Sigmoid colon (tissue), 7 donors: ENCODE measurements around the gene CENPF. TPM values are rescaled to one million over a fixed set of nuclear protein-coding genes. Genes with fewer than 3 reads are reported as not detected.
A peak's percentile ranks its signal among the peaks of the same experiment; 100 is the strongest.

Experiments used
- DNase-seq: peaks from one replicate; pipeline ENCODE4 v3.0.0-alpha.2; 2019
- H3K27ac ChIP-seq, 4 donors: fragments of 200-600 bp; sonication (generic); one replicate each; pipeline ENCODE4 v1.5.1; 2016 to 2019; ENCODE audit warnings: mild to moderate bottlenecking in 1 of 4
- H3K27me3 ChIP-seq, 3 donors: fragments of 200-600 bp; sonication (generic); one replicate each; pipeline ENCODE4 v1.5.1; 2019; ENCODE audit warnings: mild to moderate bottlenecking in 1 of 3
- H3K36me3 ChIP-seq, 4 donors: fragments of 200-600 bp; sonication (generic); one replicate each; pipeline ENCODE4 v1.5.1; 2016 to 2019
- H3K4me1 ChIP-seq, 4 donors: fragments of 200-600 bp; sonication (generic); one replicate each; pipeline ENCODE4 v1.5.1; 2017 to 2019
- H3K4me3 ChIP-seq, 4 donors: fragments of 200-600 bp; sonication (generic); one replicate each; pipeline ENCODE4 v1.5.1; 2017 to 2019; ENCODE audit warnings: mild to moderate bottlenecking in 2 of 4, moderate library complexity in 1 of 4
- H3K9me3 ChIP-seq, 4 donors: fragments of 200-600 bp in 3 of 4; sonication (generic) in 3 of 4; one replicate each; pipeline versions ENCODE4 v1.5.1 to v1.6.1; 2013 to 2019
- CTCF ChIP-seq, 4 experiments: fragments of 450-650 bp in 3 of 4; fragments of 200-600 bp in 1 of 4; IDR thresholded peaks; one replicate each; pipeline ENCODE4 v1.5.1; 2016 to 2019; ENCODE audit warnings: antibody characterized with exemption in 4 of 4, mild to moderate bottlenecking in 3 of 4, moderate library complexity in 2 of 4
- EP300 ChIP-seq, 4 donors: sonication (generic); formaldehyde crosslinking; IDR thresholded peaks; one replicate each; pipeline ENCODE4 v1.6.1; 2017; ENCODE audit warnings: antibody characterized with exemption in 4 of 4
- POLR2A ChIP-seq, 2 donors: fragments of 450-650 bp; IDR thresholded peaks; one replicate each; pipeline ENCODE4 v1.6.1; 2016; ENCODE audit warnings: antibody characterized with exemption in 2 of 2, mild to moderate bottlenecking in 2 of 2, moderate library complexity in 2 of 2
- POLR2AphosphoS5 ChIP-seq, 4 donors: sonication (generic); formaldehyde crosslinking; IDR thresholded peaks; one replicate each; pipeline ENCODE4 v1.6.1; 2017; ENCODE audit warnings: antibody characterized with exemption in 4 of 4
- WGBS, 2 donors: extraction: QIAGEN DNeasy Blood & Tissue Kit; methylation state at CpG; one replicate each; pipeline ENCODE4 v1.1.7; 2013; 5-methylcytosine and 5-hydroxymethylcytosine counted together
- intact Hi-C: fragments of 100-400 bp; cut with DNase I; formaldehyde crosslinking; loops from one replicate; pipeline ENCODE4 v1.15.1; 2023
- polyA plus RNA-seq, 3 donors: library from polyadenylated mRNA; stranded (reverse); fragments of 200-250 nt; gene quantifications; one replicate each; pipeline ENCODE4 v1.2.3, GENCODE V29; 2013
- total RNA-seq, 4 donors: library from RNA; depleted of rRNA; stranded (reverse); fragments of >200 nt; gene quantifications; one replicate each; pipeline ENCODE4 v1.1.0, GENCODE V29; 2016
- donor health status: healthy with polysubstance abuse.
- donor health status: Bipolar disorder and iron deficiency.
- donor health status: healthy.

CENPF gene
- total and polyA plus RNA-seq, 7 donors = 0.36 to 25.2 (median 1.9) TPM

- DNase-seq = no peak
- intact Hi-C loops = no loop called here
- WGBS, 2 donors = 95 to 97% methylated on average over 5 of the region's 5 CpGs
- no peak overlapping the region for H3K4me3 ChIP-seq
- no peaks in the 10 kb centered on the region for H3K27me3 ChIP-seq
- no peak overlapping the region for H3K27ac ChIP-seq
- H3K9me3 ChIP-seq = no peaks in the 10 kb centered on the region
- no peaks in the 10 kb centered on the region for H3K36me3 ChIP-seq
- no peaks in the 10 kb centered on the region for H3K4me1 ChIP-seq
- TF ChIP-seq POLR2AphosphoS5 (IDR thresholded peaks at IDR 0.05) (no peak), POLR2A (IDR thresholded peaks at IDR 0.05) (no peak), CTCF (IDR thresholded peaks at IDR 0.05) (no peak), EP300 (IDR thresholded peaks at IDR 0.05) (no peak)
Measured at GRCh38 chr1:214636436-214636835, 33.4 kb downstream of the CENPF start.

DNA sequence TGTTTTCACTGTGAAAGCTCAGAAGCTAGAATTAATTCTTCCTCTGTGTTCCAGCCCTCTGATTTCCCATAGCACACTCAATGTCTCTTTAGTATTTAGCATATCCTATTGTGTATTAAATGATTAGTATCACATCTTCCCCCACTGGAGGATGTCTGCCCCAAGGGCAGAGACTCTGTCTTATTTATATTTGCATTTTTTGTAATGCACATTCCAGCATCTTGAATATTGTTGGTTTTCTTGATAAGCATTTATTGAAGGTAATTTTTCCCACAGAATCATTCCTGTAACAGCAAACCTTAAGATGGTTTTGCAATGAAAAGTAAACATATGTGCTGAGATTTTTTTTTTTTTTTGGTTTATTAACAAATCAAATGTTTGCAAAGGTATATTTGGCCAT, 34.1 kb downstream of the CENPF start:
- H3K27ac ChIP-seq = no peak overlapping the region
- DNase-seq = no peak
- no peaks in the 10 kb centered on the region for H3K27me3 ChIP-seq
- H3K9me3 ChIP-seq = no peaks in the 10 kb centered on the region
- TF ChIP-seq CTCF (IDR thresholded peaks at IDR 0.05) (no peak), POLR2A (IDR thresholded peaks at IDR 0.05) (no peak), EP300 (IDR thresholded peaks at IDR 0.05) (no peak), POLR2AphosphoS5 (IDR thresholded peaks at IDR 0.05) (no peak)
- H3K4me1 ChIP-seq = no peaks in the 10 kb centered on the region
- no peak overlapping the region for H3K4me3 ChIP-seq
- no peaks in the 10 kb centered on the region for H3K36me3 ChIP-seq
- intact Hi-C loops = no loop called here

GRCh38 chr1:214637722-214638458, 34.9 kb downstream of the CENPF start:
- no peaks in the 10 kb centered on the region for H3K27me3 ChIP-seq
- no peak overlapping the region for H3K27ac ChIP-seq
- no peak for TF ChIP-seq POLR2A (IDR thresholded peaks at IDR 0.05)
- TF ChIP-seq CTCF (IDR thresholded peaks at IDR 0.05) = peak in 3 of 4 experiments; percentile 10 to 51 (median 45)
- no peaks in the 10 kb centered on the region for H3K9me3 ChIP-seq
- H3K4me3 ChIP-seq = no peak overlapping the region
- 72 to 73% methylated on average over 6 of the region's 6 CpGs for WGBS, 2 donors
- H3K36me3 ChIP-seq = no peaks in the 10 kb centered on the region
- intact Hi-C loops = no loop called here
- DNase-seq = no peak
- no peaks in the 10 kb centered on the region for H3K4me1 ChIP-seq

DNA sequence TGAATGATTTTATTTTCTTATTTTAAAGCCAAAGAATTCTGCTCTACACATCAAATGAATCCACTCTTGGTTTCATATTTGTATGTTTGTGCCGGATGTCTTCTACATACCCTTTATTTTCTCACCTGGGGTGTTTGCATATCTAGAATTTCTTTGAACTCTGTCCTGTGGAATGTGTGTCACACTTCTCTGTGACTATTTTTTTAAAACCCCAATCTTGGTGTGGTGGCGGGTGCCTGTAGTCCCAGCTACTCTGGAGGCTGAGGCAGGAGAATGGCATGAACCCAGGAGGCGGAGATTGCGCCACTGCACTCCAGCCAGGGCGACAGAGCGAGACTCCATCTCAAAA, 35.4 kb downstream of the CENPF start:
- 96 to 98% methylated on average over 6 of the region's 6 CpGs for WGBS, 2 donors
- no peaks in the 10 kb centered on the region for H3K36me3 ChIP-seq
- H3K27ac ChIP-seq = no peak overlapping the region
- no peak for DNase-seq
- intact Hi-C loops = no loop called here
- no peaks in the 10 kb centered on the region for H3K9me3 ChIP-seq
- H3K4me1 ChIP-seq = no peaks in the 10 kb centered on the region
- H3K4me3 ChIP-seq = no peak overlapping the region
- no peaks in the 10 kb centered on the region for H3K27me3 ChIP-seq
- no peak for TF ChIP-seq POLR2AphosphoS5 (IDR thresholded peaks at IDR 0.05)
- no peak for TF ChIP-seq CTCF (IDR thresholded peaks at IDR 0.05)
- TF ChIP-seq EP300 (IDR thresholded peaks at IDR 0.05) = no peak
- no peak for TF ChIP-seq POLR2A (IDR thresholded peaks at IDR 0.05)

- Histone ChIP-seq H3K36me3 (no peaks in the 10 kb centered on the region), H3K4me3 (no peak overlapping the region), H3K27me3 (no peaks in the 10 kb centered on the region), H3K27ac (no peak overlapping the region), H3K9me3 (no peaks in the 10 kb centered on the region), H3K4me1 (no peaks in the 10 kb centered on the region)
- intact Hi-C loops = no loop called here
- no peak for DNase-seq
- TF ChIP-seq CTCF (IDR thresholded peaks at IDR 0.05) (no peak), EP300 (IDR thresholded peaks at IDR 0.05) (no peak), POLR2A (IDR thresholded peaks at IDR 0.05) (no peak), POLR2AphosphoS5 (IDR thresholded peaks at IDR 0.05) (no peak)
- 87 to 90% methylated on average over 3 of the region's 3 CpGs for WGBS, 2 donors
Measured at GRCh38 chr1:214638997-214639396, 36.0 kb downstream of the CENPF start.
